ENCODE measurements around the gene MPPED1.

DNA sequence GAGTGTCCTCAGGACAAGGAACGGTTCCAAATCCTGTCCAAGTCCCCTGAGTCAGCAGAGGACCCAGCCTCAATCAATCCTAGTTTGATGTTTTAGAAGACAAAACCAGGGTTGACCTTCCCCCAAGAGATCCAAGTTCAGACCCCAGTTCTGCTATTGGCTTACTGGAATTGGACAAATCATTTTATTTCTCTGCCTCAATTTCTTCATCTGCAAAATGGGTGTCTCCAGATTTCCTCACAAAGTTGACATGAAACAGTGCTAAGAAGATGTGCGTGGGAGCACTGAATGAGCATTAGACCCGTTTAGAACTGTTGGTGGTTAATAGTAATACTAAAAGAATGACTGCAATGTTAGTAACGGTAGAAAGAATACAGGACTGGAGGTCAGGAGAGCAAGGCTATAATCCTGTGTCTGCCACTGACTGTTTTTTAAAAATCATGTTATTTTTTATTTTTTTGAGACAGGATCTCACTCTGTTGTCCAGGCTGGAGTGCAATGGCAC is 35.8 kb upstream of the MPPED1 start:
- no peak for TF ChIP-seq CTCF (conservative IDR thresholded peaks at IDR 0.05)
- TF ChIP-seq EZH2 (IDR thresholded peaks at IDR 0.05; ENCODE audit: low read depth), result no peak
